Stimulated activated CD8-positive, alpha-beta memory T cell treated with anti-CD3 and anti-CD28 coated beads, Interleukin-4, amount 100 ng/mL, for 48 hours (primary cell): Measurements from ENCODE around the gene KDM6B.

Experiments used
- DNase-seq: peaks from one replicate; pipeline ENCODE4 v3.0.0-alpha.2; 2020

KDM6B gene

DNA sequence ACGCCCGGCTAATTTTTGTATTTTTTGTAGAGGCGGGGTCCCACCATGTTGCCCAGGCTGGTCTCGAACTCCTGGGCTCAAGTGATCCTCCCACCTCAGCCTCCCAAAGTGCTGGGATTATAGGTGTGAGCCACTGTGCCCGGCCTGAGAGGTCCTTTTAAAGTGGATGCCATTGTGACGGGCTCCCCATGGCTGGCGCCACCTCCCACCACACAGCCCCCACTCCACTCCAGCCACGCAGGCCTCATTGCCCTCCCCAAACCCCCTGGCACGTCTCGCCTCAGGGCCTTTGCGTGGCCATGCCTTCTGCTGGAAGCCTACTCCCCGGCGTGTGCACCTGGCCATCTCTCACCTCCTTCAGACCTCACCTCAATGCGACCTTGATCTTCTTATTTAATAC, 11.9 kb upstream of the KDM6B start:
- DNase-seq = no peak

DNA sequence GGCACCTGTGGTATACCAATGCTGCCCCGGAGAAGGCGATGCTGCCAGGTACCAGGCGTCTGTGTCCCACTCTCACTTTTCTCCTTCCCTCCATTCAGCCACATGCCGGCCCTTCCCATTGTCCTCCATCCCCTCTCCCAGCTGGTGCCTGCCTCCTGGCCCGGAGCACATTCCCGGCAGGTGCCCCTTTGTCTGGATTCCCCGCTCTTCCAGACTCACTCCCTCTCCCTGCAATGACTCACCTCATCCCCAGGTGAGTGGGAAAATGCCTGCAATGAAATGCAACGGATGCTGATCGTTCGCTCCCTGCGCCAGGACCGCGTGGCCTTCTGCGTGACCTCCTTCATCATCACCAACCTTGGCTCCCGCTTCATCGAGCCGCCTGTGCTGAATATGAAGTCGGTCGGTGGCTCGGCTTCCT, 10.4 kb upstream of the KDM6B start:
- no peak for DNase-seq

DNA sequence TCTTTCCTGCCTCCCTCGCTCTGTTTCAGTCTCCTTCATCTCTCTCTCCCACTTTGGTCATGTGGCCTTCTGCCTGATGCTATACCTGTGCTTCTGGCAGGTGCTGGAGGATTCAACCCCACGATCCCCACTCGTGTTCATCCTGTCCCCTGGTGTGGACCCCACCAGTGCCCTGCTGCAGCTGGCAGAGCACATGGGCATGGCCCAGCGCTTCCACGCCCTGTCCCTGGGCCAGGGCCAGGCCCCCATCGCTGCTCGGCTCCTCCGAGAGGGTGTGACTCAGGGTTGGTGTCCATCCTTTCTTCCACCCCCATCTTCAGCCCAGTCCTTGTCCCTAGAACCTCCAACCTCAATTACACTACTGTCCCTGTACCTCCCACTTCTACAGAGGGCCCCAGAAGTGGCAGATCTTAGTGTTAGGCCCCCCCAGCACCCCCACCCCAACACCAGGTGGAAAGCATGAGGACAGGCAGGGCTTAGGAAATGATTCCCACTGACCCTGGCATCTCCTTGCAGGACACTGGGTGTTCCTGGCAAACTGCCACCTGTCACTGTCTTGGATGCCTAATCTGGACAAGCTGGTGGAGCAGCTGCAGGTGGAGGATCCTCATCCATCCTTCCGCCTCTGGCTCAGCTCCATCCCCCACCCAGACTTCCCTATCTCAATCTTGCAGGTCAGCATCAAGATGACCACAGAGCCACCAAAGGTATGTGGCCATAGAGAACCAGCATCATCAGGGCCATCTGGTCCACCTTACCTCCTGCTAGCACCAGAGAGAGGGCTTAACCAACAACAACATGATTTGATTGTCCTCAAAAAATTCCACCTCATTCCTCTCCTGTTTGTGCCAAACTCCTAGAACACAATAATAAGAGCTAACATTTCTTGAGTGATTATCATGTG, 9.7 kb upstream of the KDM6B start:
- DNase-seq = no peak

DNA sequence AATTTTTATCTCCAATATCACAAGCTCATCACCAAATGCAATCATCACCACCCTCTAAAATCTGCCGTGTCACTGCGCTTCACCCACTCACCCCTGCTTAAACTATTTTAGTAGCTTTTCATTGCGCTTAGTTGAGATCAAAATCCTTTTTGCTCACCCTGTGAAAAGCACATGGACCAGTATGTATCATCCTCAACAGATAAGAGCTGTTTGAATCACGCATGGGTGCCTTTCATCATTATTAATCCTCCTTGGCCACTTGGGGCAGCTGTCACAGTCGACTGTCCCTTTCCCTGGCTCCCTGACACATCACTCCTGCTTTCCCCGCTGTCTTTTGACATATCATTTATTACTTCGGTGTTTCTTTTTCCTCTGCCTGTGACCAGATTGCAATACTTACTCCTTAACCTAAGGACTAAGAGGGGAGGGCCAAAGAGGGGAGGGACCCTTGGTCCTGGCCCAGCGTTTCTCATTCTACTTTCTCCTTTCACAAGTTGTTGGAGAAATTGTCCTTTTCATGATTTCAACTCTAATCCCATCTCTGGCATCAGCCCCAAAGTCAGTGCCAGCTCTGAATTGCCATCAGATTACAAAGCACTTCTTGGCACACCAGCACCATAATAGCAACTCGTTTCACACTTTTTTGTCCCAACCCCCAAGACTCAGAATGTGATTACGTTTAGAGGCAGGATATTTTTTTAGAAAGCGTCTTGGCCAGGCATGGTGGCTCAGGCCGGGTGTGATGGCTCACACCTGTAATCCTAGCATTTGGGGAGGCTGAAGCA, 8.6 kb upstream of the KDM6B start:
- no peak for DNase-seq

DNA sequence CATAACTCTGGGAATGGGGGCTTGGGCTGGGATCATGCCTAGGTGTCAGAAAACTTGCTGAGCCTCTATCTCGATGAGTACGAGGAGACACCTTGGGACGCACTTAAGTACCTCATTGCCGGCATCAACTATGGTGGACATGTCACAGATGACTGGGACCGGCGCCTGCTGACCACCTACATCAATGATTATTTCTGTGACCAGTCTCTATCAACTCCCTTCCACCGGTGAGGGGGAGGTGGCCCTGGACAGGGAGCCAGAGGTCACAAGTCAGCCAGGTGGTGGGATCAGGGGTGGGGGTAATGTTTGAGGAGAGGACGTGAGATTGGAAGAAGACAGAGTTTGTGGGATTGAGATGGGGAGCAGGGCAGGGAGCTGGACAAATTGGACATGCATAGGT, 3.4 kb upstream of the KDM6B start:
- no peak for DNase-seq

DNA sequence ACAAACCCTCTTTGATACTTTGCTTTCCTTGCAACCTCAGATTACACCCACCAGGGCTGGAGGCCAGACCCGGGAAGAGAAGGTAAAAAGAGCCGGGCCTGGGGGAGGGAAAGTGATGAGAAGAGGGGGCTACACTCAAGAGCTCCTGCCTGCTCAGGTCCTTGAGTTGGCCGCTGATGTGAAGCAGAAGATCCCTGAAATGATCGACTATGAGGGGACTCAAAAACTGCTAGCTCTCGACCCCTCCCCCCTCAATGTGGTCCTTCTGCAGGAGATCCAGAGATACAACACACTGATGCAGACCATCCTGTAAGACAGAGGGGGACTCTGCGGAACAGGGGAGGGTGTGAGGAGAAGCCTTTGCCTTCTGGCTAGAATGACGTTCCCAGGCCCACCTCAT, 2.8 kb upstream of the KDM6B start:
- no peak for DNase-seq

DNA sequence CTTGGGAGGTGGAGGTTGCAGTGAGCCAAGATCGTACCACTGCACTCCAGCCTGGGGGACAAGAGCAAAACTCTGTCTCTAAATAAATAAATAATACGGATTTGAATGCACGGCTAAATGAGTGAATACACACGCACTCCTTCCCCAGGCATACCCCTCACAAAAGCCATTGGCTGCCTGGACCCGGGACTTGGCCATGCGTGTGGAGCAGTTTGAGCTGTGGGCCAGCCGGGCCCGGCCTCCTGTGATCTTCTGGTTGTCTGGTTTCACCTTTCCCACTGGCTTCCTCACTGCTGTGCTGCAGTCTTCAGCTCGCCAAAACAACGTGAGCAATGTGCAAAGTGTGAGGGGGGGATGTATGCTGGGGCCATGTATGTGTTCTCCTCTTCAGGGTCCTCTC, 1.6 kb upstream of the KDM6B start:
- no peak for DNase-seq

DNA sequence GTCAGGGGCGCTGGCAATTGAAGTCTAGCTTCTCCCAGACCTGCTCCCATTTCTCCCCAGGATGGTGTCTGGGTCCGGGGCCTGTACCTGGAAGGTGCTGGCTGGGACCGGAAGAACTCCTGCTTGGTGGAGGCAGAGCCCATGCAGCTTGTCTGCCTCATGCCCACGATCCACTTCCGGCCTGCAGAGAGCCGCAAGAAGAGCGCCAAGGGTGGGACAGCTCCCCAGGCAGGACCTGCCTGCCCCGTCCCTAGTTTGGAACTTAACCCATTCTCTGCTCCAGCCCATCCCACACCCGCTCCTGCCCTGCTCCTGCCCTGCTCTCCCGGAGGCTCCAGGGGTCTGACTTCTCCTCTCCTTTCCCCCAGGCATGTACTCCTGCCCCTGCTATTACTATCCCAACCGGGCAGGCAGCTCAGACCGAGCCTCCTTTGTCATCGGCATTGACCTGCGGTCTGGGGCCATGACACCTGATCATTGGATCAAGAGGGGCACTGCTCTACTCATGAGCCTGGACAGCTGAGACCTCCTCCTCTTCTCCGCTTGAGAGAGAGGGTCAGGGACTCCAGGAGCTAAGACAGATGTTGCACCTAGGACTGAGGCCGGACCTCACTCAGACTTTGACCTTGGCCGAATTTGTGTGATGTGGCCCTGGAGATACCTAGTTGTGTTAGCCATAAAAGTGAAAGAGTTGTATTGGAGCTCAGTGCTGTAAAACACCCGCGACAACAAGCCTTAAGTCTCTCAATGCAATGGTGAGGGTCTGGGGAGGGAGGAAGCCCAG, 814 bp upstream of the KDM6B start:
- no peak for DNase-seq

DNA sequence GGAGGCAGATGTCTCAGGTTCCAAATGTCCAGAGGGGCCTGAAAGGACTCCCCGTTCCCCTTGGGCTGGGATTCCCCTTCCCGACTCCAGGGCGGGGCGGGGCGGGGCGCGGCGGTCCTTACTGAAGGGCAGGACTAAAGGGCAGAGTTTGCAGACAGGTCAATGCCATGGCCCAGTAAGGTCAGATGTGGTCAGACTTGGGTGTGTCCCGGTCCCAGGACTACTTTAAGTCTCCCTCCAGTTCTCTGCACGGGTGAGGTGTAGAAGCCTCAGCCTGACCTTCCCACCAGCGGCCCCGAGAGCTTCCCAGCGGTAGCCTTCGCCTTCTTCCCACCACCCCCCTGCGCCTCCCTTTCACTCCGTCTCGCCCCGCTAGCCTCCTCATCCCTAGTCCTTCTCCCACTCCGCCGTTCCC, 532 bp downstream of the KDM6B start:
- peak; percentile 68 for DNase-seq

DNA sequence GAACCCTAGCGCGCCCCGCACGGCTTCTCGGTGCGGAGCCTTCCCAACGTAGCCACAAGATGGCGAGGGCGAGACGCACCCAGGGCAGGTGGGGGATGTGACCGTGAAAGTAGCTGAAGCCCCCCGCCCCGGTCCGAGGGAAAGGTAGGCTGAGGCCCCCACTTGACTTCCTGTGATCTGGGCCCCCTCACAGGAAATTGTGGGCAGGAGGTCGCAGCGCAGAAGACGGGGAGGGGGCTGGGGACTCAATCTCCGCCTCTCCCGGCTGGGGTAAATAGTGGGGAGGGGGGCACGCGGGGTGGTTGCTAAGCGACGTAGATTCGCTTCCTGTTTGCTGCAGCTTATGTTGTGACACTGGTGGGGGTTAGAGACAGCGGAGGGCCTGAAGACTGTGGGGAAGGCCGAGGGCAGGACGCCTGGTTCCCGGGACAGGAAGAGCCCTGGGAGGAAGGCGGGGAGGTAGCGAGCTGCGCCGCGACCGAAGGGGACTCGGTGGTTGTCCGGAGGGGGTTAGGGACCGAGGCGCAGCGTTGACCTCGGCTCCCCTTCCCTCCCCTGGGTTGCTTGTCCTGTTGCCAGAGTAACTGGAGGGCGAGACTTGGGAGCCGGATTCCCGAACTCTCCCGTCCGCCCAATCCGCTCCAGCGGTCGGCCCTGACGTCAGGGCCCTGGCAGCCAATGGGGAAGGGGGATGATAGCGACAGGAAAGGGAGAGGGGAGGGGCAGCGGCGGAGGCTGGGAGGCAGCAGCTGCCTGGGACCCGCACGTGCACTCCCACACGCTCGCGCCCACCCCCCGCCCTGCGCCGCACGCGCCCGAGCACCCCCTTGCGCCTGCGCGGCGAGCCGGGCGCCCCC, 1.2 kb downstream of the KDM6B start:
- DNase-seq = peak; percentile 92

DNA sequence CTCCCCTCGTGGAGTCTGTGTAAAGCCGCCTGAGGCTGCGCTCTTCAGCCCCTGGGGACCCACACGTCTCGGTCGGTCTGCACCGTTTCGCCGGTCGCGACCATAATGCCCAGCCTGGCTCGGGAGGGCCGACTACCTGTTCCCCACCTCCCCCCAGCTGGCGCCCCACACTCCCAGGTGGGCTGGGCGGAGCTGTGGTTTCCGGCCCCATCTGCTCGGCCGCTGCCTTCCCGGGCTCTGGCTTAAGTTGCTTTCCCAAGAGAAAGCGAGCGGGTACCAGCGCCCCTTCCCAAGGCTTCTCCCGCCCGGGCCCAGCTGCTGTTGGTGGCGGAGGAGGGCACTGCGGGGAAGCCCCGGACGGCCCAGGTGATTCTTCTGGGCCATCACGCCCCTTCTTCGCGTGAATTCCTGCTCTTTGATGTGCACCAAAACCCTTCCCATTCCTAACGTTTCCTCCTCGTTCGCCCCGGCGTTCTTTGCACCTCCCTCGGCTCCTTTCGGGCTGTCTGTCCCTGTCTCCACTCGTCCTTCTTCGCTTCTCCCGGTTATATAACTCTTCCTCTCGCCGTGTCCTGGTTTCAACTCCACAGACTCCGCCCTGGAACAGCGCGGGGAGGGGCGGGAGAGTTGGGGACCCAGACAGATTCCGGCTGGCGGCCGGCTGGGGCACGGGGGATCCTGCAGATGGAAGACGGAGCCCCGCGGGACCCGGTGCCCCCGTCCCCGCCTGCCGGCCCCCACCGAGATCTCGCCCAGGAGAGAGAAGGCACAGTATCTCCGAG, 2.0 kb downstream of the KDM6B start:
- DNase-seq = peak; percentile 66

DNA sequence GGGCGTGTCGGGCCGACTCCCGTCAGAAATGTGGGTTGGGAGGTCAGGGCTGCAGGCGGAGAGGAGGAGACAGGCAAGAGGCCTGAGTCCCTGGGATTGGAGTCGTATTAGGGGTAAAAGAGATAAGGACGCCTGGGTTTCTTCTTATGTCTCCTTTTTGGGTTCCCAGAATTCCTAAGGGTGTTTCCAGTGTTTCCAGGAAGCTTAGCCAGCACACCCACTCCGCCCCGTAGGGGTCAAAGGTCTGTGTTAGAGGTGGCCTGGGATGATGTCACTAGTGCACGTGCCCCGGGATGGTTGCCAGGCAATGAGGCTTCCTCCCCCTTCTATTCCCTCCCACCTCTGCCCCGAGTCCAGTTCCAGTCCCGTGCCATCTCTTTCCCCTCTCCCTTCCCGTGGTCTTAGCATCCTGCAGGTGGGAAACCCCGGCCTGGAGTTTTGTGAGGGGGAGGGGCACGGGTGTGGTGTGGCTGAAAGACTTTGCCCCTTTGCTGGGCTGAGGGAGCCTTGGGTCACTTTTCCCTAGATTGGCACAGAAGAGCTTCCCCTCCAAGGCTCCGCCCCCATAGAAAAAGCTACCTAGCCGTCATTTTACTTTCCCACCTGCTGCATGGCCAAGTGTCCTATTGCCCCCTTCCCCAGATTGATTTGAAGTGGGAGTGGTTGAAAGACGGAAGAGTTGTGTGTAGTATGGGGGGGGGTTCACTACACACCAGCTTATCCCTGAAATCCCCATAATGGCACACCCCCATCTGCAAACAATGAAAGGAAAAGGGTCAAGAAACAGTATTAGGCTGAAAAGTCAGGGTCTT, 2.8 kb downstream of the KDM6B start:
- DNase-seq = peak; percentile 79

DNA sequence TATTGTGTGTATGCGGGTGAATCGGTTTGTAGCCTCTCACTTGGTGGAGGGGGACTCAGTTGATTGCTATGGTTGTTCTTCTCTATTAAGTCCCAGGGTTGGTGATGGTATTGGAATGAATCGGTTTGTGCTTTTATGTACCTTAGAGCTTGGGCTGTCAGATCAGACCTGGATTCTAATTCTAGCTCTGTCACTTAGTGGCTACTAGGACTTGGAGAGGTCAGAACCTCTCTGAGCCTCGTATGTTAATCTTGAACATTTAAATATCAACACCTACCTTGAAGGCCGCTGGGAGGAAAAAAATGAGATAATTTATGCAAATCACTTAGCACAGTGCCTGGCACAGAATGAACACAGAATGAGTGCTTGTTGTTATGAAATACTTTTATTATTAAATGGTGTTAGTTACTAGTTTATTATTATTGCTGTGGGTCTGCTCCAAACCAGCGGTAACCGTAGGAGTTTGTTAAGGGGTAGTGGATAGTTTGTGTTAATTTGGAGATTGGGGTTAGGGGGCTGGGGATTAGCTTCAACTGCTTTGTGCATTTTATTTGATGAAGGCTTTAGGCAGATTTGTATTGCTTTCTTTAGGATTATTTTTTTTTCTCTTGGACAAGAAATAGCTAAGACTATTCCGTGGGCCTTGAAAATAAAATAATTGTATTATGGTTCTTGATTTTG, 3.5 kb downstream of the KDM6B start:
- DNase-seq = no peak

DNA sequence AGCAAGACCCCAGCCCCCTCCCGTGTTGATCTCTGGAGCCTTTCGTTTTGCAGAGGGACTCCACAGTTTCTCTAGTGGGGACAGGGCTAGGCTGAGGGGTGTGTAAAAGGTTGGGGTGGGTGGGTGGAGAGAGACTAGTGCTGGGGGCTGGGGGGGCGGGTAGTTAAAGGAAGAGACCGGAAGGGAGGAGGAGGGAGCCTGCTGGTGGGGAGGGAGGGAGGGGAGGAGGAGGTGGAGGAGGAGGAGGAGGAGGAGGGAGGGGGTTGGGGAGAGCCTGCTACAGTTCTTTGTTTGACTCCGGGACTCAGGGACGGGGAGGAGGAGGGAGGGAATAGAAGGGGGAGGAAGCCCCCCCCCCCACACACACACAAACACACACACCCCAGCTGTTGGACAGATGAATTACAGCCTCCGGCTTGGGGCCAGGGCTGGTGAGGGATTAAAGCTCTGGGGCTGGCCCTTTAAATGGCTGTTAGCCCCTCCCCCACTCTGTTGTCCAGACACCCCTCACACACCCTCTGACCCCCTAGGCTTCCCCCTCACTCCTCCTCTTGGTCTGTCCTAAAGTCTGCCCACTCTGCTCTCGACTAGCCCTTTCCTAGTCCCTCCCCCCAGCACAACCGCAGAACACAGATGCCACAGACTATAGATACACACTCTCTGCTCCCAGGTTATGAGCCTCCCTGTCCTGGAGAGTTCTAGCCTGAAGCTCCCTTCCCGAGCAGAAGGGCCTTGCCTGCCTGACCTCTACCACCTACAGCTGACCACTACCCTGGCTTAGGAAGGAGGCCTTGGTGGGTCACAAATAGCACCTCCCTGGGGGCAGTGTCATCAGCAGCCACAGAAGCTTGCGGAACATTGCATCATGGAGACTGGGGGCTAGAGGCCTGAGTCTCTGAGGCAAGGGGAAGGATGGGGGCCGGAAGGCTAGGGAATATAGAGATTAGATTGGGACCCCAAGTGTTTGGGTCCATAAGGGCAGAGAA, 4.4 kb downstream of the KDM6B start:
- DNase-seq = no peak

DNA sequence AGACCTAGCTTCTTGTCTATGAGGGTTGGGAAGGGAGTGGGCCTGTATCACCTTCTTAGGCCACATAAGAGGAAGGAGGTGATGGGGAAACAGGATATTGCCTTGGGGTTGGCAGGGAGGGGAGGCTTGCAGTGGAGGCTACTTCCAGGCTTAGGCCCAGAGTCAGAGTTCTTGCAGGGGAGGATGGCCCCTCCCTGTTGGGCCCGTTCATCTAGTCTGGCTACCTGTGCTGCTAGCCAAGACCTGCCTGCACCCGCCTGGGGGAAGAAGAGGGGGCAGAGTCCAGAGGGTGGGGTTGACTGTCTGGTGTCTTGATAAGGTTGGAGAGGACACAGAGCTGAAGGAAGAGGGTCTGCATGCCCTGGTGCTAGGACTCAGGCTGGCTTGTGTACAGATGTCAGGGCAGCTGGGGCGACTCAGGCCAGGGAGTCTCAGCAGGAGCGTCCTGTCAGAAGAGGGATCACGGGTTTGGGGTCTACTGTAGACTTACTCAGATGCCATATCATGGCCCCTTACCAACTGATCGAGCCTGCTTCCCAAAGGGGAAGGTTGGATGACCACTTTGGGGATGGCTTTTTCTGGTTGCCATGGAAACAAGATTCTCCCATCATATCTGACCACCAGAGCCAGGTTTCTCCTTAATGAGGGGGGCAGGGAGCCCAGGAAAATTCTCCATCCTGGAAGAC, 5.3 kb downstream of the KDM6B start:
- DNase-seq = no peak

DNA sequence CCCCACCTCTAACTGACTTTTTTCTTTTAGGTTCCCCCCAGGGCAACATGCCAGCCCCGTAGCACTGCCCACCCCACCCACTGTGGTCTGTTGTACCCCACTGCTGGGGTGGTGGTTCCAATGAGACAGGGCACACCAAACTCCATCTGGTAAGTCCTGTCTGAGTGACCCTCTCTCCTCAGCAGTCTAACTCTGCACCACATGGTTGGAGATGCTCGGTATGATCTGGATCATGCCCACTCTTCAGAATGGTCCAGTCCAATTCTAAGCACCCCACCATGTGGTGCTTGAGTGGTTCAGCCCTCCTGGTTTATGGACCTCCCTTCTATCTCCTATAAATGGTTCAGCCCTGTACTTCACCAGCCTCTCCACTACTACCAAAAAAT, 5.9 kb downstream of the KDM6B start:
- no peak for DNase-seq

DNA sequence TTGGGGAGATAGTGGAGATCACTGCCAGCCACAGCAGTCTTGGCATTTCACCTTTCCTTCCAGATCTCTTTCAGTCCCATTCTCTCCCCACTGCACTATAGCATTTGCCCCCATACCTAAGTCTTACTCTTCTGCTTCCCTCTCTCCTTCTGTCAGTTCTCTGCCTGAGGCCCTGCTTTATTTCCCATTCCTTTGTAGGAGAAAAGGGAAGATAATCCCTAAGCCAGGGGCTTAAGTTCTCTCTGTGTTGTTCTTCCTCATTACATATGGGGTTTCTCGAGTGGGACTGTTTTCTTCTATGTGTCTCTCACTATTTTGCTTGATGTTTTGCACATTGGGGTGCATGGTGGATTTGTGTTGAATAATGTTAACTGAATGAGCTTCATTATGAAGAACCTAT, 6.4 kb downstream of the KDM6B start:
- DNase-seq = no peak

DNA sequence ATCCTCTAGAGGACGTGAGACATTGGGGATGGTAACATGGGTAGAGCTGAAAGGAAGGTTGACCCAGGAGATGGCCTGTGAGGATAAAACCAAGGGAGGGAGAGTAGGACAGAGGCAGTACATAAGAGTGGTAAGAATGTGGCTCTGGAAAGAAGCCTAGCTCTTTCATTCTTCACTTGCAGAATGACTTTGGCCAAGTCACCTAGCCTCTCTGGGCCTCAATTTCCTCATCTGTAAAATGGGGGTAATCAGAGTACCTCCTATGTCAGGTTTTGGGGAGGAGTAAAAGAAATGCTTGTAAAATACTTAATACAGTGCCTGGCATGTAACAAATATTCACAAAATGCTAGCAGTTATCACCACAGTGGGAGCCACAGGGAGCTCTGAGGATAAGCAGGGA, 6.9 kb downstream of the KDM6B start:
- no peak for DNase-seq
